ENCODE measurements around the gene RNF114. TPM values are rescaled to one million over a fixed set of nuclear protein-coding genes. Genes with fewer than 3 reads are reported as not detected.

RNF114 gene
- total RNA-seq, 1 donor from 2014 or later: 33.2 TPM

DNA sequence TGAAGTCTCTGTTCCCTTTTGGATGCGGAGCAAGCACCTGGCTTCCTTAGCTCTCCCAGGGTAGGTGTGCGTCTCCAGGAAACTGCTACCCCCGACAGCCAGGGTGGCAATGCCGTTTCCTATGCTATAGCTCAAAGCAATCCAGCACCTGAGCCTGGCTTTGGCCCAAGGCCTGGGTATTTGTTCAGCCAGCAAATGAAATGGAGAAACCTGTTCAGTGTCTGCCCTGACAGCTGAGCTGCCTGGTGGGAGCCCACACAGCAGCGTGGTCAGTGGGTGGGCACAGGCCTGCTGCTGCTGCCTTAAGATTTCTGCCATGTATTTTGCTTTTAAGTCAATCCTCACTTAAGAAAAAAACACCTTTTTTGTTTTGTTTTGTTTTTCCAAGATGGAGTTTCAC, 34.6 kb upstream of the RNF114 start:
- DNase-seq (ENCODE audit: low spot score): no peak

DNA sequence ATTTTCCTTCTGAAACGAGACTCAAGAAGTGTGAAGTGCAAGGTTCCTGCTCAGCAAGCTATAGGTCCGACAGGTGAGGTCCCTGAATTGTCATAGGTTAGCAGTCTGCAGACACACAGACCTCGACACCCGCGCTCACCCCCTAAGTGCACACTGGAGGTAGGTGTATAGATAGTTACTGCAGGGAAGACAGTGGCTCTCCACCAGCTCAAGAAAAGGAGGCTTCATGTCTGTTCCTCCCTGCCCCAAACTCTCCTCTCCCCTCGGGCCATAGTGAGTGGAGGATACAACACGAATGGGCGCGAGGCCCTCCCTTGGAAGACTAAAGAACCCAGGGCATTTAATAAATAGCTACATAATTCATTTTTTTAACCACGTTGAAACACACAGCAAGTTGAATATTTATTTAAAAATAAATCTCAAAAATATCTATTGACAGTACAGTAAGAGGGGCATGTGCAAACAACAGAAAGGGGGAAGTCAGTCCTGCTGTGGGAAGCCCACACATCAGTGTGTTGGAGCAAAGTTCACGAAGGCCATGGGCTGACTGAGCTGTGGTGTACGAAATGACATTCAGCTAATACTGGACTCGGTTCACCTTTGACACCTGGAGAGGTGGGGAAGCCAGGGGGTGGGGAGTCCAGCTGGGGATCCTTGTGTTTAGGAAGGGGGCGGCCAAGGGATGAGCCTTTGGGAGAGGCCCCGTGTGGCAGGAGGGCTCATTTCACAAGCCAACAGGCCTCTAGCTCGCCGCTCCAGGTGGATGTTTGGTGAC, 31.6 kb upstream of the RNF114 start:
- no peak for DNase-seq (ENCODE audit: low spot score)

DNA sequence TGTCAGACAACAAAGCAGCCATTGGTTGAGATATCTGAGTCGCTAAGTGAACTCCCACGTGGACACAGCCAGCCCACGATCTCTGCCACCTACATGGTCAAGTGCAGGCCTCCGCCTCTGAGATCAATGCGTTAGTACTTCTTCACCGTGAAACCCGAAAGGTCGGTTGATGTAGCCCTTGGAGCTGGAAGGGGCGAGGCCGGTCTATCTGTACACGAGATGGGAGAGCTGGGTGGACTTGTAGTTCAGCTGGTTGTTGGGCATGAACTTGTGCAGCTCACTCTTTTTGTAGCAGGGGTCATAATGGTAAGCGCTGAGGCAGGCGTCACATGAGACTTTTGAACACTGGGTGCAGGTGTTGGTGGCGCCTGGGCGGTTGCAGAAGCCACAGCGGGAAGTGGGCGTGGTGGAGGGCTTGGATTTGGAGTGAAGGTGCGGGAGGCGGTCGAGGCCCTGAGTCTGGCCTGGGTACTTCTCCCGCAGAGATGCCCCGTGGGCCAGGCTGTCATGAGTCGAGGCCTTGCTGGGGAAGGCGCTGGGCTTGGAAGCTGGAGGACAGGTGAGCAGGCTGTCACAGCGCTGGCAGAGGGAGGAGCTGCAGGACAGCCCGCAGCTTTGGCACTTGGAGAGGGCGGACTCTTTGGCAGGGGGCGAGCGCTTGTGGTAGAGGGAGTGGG, 30.6 kb upstream of the RNF114 start:
- no peak for DNase-seq (ENCODE audit: low spot score)

DNA sequence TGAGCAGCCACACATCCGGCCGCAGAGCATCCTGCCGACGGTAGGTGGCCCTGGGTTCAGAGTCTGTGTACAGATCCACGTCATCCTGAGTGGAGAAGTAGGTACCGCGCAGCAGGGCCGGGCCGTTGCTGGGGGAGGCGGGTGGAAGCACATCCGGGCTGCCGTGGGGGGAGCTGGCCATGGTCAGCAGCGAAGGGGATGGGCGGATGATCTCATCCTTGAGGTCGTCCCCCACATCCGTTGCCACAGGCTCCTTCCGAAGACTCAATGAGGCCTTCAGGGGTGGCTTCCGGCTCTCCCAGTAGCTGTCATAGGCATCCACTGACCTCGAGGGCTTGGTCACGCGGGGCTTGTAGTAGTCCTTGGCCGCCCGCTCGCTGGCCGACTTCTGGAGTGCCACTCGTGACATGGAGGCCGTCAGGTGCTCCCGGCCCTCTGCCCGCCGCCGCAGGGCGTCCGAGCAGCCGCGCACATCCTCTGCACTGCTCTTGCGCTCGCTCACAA, 30.0 kb upstream of the RNF114 start:
- no peak for DNase-seq (ENCODE audit: low spot score)

DNA sequence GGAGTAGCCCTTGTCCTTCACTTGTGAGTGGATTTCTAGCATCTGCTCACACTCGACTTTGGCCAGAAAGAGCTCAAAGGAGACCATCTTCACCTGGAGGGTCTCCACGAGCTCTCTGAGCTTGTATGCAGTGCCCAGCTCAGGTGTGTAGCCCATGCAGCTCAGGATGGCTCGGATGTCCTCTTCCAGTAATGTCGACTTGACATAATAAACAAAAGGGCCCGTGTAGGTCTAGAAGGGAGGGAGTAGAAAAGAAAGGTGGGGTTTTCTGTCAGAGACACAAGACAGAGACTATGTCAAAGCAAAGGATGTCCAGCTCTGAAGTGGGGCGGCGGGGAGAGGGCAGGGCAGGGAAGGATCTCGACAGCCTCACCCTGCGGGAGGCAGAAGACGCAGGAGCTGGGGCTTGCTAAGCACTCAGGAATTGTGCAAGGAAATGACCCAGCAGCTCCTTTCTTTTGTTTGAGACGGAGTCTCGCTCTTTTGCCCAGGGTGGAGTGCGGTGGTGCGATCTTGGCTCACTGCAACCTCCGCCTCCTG, 29.5 kb upstream of the RNF114 start:
- DNase-seq (ENCODE audit: low spot score): no peak

DNA sequence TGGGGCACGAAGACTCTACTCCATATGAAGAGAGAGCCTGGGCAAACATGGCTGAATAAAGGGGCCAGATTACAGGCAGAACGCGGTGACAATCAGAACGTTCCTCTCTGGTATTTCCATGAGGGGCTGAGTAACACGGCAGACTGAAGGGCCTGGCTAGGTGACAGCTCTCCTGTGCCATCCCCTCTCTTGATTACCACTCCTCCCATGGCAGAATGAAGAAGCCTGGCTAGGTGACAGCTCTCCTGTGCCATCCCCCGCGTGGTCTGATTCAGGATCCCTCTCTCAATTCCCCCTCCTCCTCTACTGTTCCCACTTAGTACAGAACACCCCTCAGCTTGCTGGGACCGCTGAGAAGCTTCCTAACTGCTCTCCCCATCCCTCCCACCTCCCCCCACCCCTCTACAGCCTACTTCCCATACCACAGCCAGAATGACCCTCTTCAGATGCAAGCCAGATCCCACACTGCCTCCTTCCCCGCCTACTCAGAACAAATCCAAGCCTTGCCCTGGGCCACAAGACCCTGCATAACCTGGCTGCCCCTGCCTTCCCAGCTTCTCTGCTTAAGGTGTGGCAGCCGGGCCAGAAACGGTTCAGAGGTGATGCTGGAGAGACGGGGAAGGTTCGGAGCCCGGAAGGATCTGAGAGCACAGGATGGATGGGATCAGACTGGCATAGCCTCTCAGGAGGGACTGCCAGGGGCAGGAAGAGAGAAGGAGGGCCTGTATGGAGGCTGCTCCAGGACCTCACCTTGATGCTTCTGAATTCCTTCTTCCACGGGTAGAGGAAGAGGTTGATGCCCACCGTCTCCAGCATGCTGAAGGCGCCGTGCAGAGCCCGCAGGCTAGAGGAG, 28.6 kb upstream of the RNF114 start:
- DNase-seq (ENCODE audit: low spot score): no peak

DNA sequence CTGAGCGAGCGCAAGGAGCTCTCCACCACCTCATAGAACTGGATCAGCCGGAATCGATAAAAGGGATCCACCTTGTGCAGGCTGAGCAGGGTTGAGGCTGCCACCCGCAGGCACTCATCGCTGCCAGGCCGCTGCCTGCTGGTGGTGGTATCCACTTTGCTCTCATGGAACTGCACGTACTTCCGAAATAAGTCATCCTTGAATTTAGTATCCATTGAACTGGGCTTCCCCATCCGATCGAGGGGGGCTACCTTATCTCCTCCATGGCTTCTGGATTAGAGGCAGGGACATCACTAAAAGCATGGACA, 28.0 kb upstream of the RNF114 start:
- DNase-seq (ENCODE audit: low spot score): no peak

DNA sequence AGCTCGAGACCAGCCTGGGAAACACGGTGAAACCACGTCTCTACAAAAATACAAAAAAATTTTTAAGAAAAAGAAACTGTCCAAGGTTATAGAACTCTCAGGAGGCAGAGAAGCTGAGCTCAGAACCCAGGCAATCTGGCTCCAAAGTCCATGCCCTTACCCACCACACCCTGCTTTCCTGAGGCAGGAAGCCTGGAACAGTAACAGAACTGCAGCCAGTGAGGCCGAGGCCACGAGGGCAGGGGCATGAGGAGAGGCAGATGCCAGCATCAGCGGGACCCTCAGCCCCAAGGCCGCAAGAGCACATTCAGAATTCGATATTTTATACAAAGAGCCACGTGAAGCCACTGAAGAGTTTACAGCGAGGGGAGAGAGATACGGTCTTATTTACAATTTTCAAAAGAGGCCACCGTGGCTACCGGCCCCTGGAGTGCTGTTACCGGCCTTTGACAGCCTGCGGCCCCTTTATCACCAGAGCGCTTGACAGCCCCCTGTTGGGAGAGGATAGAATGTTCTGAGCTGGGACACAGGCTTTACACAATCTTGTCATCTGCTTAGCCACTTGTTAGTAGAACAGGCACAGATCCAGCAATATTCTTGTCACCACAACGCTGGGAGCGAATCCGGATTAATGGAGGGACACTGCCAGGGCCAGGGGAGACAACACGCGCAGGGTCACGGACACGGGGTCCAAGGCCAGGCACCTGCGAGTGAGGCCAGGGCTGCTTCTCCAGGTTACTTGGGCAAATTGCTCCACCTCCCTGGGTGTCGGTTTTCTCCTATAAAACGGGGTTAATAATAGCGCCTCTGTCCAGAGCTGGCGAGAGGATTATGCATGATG, 26.5 kb upstream of the RNF114 start:
- DNase-seq (ENCODE audit: low spot score): no peak

DNA sequence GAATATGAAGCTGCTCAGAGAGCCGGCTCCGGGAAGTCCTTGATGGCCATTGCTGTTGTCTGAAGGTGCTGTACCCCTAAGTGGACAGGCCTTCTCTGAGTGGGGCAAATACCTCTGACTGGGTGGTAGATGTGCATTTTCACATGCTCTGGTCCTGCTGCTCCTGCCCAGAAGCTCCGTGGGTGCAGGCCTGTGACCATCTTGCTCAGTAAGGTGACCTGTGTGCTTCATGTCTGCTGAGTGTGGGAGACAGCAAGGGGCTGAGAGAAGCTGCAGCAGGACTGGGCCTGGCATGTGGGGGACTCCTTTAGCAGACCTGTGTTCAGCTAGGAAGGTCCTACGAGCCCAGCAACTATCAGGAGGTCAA, 25.9 kb upstream of the RNF114 start:
- DNase-seq (ENCODE audit: low spot score): no peak

DNA sequence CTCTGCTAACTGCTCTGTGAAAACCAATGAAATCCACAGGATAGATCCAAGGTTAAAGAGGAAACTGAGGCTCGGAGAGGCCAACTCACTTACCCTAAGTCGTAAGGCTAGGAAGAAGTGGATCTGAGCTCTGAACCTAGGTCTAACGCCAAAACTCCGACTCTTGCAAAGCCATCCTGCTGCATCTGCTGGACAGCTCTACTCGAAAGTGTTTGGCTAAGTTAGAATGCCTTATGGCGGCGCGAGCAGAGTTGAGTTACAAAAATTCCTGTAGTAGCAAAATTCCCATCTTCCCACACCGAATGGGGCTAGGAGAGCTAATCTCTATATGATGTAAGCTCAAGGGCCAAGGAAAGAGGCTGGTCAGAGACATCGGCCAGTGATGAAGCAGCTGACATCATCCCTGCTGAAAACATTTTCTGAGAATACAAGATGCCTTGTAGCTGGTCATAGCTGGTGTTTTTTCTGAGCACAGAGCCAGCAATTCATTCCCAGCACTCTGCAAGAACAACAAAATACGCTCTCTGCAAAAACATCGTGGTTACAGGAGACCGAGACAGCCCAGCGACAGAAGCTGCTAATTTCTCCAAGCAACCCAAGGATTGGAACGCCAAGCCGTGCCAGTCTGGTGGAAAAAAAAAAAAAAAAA, 22.7 kb upstream of the RNF114 start:
- DNase-seq (ENCODE audit: low spot score): no peak

DNA sequence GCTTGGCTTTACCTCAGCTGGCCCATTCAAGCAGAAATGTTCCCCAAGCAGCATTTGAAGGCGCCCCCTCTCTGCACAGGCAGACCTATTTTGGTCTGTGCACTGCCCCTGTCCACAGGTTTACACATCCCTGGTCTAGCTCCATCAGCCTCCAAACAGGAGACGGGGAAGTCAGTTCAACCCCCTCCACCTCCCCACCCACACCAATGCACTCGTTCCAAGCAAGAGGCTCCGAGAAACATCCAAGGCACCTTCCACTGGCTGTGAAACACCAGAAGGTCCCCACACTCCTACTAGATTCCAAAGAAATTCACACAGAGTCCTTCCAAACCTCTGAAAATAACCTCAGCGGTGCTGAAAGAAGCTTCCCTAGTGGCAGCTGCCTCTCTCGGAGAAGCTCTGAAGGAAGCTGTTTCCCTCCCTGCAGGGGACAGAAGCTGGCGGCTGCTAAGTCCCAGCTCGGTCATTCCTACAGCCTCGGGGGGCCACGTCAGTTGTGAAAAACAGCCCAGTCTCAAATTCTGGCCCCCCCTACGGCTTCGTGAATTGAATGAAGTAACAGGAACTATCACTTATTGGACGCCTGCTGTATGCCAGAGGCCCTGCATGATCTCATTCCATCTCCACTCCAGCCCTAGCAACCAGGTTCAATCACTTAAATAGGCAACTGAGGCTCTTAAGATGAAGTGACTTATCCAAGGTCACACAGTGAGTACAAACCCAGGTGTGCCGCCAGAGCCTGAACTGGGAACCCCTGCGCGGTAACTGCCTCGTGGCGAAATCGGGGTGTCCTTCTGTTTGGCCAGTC, 21.7 kb upstream of the RNF114 start:
- no peak for DNase-seq (ENCODE audit: low spot score)

DNA sequence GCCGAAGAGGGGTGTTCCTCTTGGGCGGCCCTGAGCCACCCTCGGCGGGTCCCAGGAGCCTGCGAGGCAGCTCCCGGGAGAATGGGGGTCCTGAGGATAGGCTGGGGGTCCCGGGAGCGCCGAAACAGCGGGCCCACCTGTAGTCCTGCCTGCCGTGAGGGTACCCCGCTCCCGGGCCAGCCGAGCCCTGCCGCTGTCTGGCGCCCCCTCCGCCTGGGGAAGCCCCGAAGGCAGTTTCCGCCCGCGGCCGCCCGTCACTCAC, 21.1 kb upstream of the RNF114 start:
- no peak for DNase-seq (ENCODE audit: low spot score)

DNA sequence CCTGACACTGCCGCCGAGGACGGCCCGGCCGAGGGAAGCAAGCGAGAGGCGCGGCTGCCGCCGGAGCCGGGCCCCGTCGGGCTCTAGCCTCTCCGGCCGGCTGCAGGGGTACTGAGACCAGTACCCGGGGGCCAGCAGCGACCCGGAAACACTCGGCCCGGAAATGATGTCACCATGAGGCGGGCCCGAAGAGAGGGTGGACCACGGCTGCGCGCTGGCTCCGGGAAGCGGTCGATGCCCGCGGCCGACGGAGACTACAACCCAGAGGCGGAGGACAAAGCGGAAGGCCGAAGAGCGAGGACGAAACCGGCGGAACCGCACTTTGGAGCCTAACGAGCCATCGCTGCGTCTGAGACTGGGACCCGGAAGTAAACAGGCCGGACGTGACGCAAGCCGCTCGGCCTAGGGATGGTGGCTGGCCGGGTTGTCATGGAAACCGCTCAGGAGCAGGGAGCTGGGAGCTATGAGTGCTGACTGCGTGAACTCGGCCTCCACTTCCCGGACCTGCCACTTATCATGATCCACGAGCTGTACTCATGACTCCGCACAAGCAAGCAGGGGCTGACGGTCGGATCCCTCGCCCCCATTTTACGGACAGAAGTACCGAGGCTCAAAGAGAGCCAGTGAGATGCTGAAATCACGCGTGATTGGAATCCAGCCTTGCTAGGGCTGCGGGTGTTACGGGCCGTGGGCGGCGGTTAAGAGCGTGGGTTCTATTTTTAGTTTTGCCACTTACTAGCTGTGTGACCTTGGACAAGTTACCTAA, 20.6 kb upstream of the RNF114 start, which contains the start of gene SPATA2:
SPATA2 (minus strand) TSS at position 150 of the 766 bp plus-strand sequence. CDS start 7,039 bp downstream, outside the sequence.
- peak; percentile 97 for DNase-seq (ENCODE audit: low spot score)

DNA sequence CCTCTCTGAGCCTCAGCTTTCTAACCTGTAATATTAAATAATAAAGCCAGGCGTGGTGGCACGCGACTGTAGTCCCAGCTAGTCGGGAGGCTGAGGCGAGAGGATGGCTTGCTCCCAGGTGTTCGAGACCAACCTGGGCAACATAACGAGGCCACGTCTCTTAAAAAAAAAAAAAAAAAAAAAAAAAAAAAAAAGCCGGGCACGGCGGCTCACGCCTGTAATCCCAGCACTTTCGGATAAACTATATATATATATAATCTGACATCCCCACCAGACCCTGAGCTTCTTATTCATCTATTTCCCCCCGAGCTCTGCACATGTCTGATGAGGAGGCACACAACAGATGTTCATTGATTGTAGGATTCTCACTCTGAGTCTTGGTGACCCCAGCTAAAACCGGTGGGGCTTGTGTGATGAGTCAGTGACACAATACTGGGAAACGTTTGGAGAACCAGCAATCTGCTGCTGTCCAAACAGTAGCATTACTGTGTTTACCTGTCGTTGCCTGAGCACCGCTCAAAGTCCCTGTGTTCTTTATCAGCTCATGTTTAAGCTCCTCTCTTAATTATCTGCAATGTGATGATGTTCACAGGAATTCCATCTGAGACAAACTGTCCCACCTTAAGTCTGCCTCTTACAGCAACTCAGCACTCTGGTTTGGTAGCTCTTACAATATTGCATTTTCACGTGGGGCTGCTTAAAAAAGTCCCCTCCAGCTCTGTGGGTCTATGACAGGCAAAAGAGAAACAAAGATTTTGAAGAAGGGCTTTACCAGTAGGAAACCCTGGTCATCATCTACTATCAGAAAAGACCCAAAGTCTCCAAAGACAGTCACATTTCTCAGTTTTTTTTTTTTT, 19.8 kb upstream of the RNF114 start:
- no peak for DNase-seq (ENCODE audit: low spot score)

DNA sequence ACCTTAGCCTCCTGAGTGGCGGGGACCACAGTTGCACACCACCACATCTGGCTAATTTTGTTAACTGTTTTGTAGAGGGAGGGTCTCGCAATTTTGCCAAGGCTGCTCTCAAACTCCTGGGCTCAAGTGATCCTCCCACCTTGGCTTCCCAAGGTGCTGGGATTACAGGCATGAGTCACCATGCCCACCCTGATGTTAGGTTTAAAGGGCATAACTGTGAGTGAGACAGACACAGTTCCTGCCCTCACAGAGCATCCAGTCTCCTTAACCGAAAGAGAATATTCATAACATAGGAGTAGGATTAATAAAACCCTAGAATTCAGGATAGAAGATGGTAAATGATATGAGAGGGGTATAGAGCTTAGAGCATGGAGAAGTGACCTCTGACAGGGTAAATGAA, 17.8 kb upstream of the RNF114 start:
- DNase-seq (ENCODE audit: low spot score): no peak

DNA sequence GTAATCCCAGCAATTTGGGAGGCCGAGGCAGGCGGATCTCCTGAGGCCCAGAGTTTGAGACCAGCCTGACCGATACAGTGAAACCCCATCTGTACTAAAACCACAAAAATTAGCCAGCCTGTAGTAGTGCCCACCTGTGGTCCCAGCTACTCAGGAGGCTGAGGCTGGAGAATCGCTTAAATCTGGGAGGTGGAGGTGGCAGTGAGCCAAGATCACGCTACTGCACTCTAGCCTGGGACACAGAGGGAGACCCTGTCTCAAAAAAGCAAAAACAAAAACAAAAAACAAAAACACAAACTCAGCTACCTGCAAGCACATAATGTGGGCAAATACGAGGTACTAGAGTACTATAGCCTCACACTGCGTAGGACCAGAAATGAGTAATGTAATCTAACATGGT, 17.2 kb upstream of the RNF114 start:
- DNase-seq (ENCODE audit: low spot score): no peak

DNA sequence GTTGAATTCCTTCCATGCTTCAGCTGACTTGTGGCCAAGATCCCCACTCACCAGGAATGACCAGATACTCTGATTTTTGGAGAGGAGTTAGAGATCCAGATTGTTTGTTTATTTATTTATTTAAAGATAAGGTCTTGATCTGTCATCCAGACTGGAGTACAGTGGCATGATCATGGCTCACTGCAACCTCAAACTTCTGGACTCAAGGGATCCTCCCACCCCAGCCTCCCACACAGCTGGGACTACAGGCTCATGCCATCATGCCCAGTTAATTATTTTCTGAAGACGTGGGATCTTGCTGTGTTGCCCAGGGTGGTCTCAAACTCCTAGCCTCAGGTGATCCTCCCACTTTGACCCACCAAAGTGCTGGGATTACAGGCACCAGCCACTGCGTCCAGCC, 16.7 kb upstream of the RNF114 start:
- no peak for DNase-seq (ENCODE audit: low spot score)

DNA sequence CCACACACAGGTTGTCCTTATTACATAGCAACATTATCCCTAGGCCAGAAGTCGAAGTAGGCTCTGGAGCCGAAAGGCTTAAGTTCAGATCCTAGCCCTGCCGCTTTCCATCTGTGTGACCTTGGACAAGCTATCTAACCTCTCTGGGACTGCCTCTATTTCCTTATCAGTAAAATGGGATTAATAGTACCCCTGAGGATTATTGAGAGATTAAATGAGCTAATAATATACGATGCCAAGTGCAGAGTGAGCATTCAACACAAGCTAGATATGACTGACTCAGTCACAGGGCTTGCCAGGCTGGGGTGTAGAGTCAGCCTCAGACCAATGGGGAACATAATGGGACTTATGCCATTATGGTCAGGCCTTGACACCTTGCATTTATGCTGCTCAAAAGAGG, 11.9 kb upstream of the RNF114 start:
- no peak for DNase-seq (ENCODE audit: low spot score)

All from umbilical cord (tissue), 2 donors.